ENCODE measurements around the gene SLC7A8.

SLC7A8 gene

DNA sequence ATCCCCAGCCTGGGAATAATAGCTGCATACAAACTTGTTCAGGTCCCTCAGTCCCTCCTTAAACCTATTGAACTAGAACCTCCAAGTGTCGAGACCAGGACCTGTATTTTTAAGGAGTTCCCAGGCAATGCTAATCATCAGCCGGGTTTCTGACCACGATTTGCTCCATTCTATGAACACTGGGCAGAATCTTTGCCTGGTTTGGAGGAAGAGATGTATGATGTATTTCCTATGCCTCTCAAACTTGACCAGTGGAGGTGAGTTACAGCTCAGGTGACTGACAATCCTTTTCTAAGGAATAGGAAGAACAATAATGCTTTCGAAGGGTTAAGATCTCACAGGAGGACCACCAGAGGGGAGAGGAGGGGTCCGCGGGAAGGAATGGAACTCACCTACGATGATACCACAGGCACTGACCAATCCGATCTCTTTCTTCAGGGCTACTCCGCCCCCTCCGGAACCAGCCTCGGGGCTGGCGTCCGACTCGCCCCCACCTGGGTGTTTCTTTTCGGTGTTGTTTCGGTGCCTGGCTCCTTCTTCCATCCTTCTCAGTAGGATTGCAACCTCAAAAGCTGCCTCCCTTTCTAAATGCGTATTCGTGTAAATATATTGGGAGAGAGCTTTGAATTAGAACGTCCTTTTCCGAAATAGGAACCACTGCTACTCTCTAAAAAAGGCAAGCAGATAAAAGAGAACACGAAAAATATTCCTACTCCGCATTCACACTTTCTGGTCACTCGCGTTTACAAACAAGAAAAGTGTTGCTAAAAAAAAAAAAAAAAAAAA is 895 bp downstream of the SLC7A8 start:
- Histone ChIP-seq H3K36me3 (ENCODE audit: insufficient read depth, low read length) (no peaks in the 10 kb centered on the region), H3K79me2 (ENCODE audit: insufficient read depth, low read length) (no peaks in the 10 kb centered on the region), H3K27me3 (ENCODE audit: insufficient read depth, low read length, poor library complexity) (peaks cover 59% of the 10 kb centered on the region), H3K9me3 (ENCODE audit: insufficient read depth, low read length, severe bottlenecking) (no peaks in the 10 kb centered on the region), H3K27ac (ENCODE audit: low read length) (no peak overlapping the region), H4K20me1 (ENCODE audit: insufficient read depth, low read length) (no peaks in the 10 kb centered on the region), H3K4me3 (ENCODE audit: low read depth in 1 of 2, low read length in 2 of 2) (no peak overlapping the region), H2AFZ (ENCODE audit: low read depth, low read length) (no peak overlapping the region), H3K4me2 (ENCODE audit: insufficient read depth, low read length) (no peak overlapping the region), H3K9ac (ENCODE audit: low read depth, low read length) (no peak overlapping the region), H3K4me1 (ENCODE audit: insufficient read depth, low read length) (no peaks in the 10 kb centered on the region)
- DNase-seq (no peak), ATAC-seq (ENCODE audit: insufficient read depth, low read depth) (no peak)
- TF ChIP-seq, protein P1, sequence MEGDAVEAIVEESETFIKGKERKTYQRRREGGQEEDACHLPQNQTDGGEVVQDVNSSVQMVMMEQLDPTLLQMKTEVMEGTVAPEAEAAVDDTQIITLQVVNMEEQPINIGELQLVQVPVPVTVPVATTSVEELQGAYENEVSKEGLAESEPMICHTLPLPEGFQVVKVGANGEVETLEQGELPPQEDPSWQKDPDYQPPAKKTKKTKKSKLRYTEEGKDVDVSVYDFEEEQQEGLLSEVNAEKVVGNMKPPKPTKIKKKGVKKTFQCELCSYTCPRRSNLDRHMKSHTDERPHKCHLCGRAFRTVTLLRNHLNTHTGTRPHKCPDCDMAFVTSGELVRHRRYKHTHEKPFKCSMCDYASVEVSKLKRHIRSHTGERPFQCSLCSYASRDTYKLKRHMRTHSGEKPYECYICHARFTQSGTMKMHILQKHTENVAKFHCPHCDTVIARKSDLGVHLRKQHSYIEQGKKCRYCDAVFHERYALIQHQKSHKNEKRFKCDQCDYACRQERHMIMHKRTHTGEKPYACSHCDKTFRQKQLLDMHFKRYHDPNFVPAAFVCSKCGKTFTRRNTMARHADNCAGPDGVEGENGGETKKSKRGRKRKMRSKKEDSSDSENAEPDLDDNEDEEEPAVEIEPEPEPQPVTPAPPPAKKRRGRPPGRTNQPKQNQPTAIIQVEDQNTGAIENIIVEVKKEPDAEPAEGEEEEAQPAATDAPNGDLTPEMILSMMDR (IDR thresholded peaks at IDR 0.05; ENCODE audit: borderline replicate concordance, extremely low read depth, low read length, poor library complexity, severe bottlenecking), result no peak
- peak; percentile 17 for TF ChIP-seq EZH2 (IDR thresholded peaks at IDR 0.05; ENCODE audit: borderline replicate concordance, low read depth, low read length, severe bottlenecking)

DNA sequence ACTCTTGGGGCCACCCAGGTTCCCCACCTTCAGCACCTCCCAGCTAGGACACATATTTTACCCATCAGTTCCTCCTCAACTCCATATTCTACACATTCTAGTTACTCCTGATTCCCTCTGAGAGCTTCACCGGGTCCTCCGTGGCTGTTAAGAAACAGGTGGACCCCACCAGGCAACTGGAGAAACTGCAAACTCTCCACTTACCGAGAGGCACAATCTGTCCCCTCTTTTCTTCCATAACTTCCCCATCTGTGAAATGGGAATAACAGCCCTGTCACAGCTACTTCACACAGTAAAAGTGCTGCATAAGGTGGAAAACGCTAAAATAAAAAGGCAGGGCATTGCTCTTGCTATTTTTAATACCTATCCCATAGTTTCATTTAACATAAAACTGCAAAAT is 1.5 kb downstream of the SLC7A8 start:
- Histone ChIP-seq H3K4me2 (ENCODE audit: insufficient read depth, low read length) (no peak overlapping the region), H3K27ac (ENCODE audit: low read length) (no peak overlapping the region), H3K27me3 (ENCODE audit: insufficient read depth, low read length, poor library complexity) (peaks cover 59% of the 10 kb centered on the region), H3K9ac (ENCODE audit: low read depth, low read length) (no peak overlapping the region), H3K9me3 (ENCODE audit: insufficient read depth, low read length, severe bottlenecking) (no peaks in the 10 kb centered on the region), H3K4me1 (ENCODE audit: insufficient read depth, low read length) (no peaks in the 10 kb centered on the region), H3K79me2 (ENCODE audit: insufficient read depth, low read length) (no peaks in the 10 kb centered on the region), H4K20me1 (ENCODE audit: insufficient read depth, low read length) (no peaks in the 10 kb centered on the region), H3K36me3 (ENCODE audit: insufficient read depth, low read length) (no peaks in the 10 kb centered on the region), H3K4me3 (ENCODE audit: low read depth in 1 of 2, low read length in 2 of 2) (no peak overlapping the region), H2AFZ (ENCODE audit: low read depth, low read length) (no peak overlapping the region)
- ATAC-seq (ENCODE audit: insufficient read depth, low read depth) (no peak), DNase-seq (no peak)
- TF ChIP-seq, protein P1 (IDR thresholded peaks at IDR 0.05; ENCODE audit: borderline replicate concordance, extremely low read depth, low read length, poor library complexity, severe bottlenecking), result no peak
- no peak for TF ChIP-seq EZH2 (IDR thresholded peaks at IDR 0.05; ENCODE audit: borderline replicate concordance, low read depth, low read length, severe bottlenecking)

- Histone ChIP-seq H3K9ac (ENCODE audit: low read depth, low read length) (no peak overlapping the region), H3K36me3 (ENCODE audit: insufficient read depth, low read length) (no peaks in the 10 kb centered on the region), H4K20me1 (ENCODE audit: insufficient read depth, low read length) (no peaks in the 10 kb centered on the region), H3K4me1 (ENCODE audit: insufficient read depth, low read length) (no peaks in the 10 kb centered on the region), H3K4me3 (ENCODE audit: low read depth in 1 of 2, low read length in 2 of 2) (no peak overlapping the region), H3K27me3 (ENCODE audit: insufficient read depth, low read length, poor library complexity) (peaks cover 55% of the 10 kb centered on the region), H3K79me2 (ENCODE audit: insufficient read depth, low read length) (no peaks in the 10 kb centered on the region), H3K9me3 (ENCODE audit: insufficient read depth, low read length, severe bottlenecking) (no peaks in the 10 kb centered on the region), H3K27ac (ENCODE audit: low read length) (no peak overlapping the region), H2AFZ (ENCODE audit: low read depth, low read length) (no peak overlapping the region), H3K4me2 (ENCODE audit: insufficient read depth, low read length) (no peak overlapping the region)
- DNase-seq (no peak), ATAC-seq (ENCODE audit: insufficient read depth, low read depth) (no peak)
- TF ChIP-seq EZH2 (IDR thresholded peaks at IDR 0.05; ENCODE audit: borderline replicate concordance, low read depth, low read length, severe bottlenecking), result no peak
- TF ChIP-seq, protein P1 (IDR thresholded peaks at IDR 0.05; ENCODE audit: borderline replicate concordance, extremely low read depth, low read length, poor library complexity, severe bottlenecking), result no peak
These were observed 2.0 kb downstream of the SLC7A8 start for GRCh38 chr14:23181453-23181852.

Data from DND-41 (cell line).